Bladder microvascular endothelial cell (primary cell): ENCODE data around the gene OPN1SW. TPM values are rescaled to one million over a fixed set of nuclear protein-coding genes. Genes with fewer than 3 reads are reported as not detected.

Experiments used
- total RNA-seq: library from RNA; depleted of rRNA; stranded (reverse); fragments of >200 nt; gene quantifications from 2 replicates; pipeline ENCODE4 v1.2.3, GENCODE V29; 2014

Gene OPN1SW, protein sequence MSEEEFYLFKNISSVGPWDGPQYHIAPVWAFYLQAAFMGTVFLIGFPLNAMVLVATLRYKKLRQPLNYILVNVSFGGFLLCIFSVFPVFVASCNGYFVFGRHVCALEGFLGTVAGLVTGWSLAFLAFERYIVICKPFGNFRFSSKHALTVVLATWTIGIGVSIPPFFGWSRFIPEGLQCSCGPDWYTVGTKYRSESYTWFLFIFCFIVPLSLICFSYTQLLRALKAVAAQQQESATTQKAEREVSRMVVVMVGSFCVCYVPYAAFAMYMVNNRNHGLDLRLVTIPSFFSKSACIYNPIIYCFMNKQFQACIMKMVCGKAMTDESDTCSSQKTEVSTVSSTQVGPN
- 1.1 TPM in 1 of 2 replicates, not detected in the other for total RNA-seq

DNA sequence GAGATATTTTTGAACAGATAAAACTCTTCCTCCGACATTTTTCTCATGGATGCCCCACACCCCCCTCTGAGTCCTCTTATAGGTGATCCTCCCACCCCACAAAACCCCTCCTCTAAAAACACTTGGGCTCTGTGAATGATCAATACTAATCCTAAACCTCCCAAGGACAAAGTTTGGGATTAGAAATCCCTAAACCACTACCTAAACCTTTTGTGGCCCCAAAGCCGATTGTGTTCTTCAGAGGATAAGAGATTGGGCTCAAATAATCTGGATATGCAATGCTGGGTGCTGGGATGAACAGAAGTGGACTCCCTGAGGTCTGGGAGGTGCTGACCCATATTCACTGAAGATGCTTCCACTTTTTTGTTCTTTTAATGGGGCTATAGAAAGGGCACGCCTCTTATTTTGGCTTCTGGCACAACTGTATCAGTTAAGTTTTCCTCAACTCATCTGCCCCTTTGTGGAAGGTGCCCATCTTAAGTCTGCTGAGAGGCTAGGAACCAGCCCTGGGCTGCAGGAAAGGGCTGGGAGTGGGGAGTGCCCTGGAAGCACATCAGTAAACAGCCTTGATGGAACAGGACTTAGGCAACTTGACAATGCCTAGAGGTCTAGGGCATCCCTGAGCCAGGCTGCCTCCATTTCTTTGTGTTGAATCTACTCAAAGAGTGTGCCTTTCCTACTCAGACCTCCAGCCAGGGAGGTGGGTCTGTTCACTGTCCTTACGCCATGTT, at the start of gene OPN1SW:
OPN1SW (minus strand) TSS at position 51 of the 731 bp plus-strand sequence; CDS start at position 38, 13 bp downstream.

DNA sequence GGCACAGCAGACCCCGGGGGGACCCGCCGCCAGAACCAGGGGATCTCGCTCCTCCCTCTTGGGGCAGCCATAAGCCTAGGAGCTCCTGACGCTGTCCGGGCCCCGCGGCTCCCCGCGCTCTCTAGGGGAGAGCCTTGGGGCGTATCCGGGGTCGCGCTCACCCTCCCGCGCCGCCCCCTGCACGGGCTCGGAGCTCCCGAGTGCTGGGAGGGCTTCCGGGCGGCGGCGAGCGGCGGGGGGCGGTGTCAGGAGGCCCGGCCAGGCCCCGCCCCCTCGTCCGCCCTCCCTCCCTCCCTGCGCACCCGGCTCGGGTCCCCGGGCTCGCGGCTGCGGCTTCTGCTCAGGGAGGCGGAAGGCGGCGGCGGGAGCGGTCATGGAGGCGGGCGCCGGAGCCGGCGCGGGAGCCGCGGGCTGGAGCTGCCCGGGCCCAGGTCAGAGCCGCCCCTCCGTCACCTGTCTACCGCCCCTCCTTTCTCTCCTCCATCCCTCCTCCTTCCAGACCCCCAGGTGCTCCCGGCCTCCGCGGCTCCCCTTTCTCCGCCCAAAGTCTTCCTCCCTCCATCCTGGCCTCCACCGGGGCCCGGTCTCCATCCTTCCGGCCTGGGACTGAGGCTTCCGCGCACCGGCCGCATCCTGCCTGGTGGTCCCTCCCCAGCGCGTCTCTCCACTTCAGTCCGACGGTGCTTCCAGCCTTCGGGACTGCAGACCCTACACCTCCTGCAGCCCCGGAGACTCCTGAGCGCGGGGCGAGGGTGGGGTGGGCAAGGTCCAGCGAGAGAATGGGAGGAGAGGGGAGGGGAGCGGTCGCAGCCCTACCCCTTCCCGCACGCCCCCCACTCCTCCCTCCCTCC, 15.8 kb upstream of the OPN1SW start, which contains the start of gene CCDC136:
CCDC136 (plus strand) TSS at position 848 of the 851 bp plus-strand sequence. CDS start 444 bp downstream, outside the sequence.

DNA sequence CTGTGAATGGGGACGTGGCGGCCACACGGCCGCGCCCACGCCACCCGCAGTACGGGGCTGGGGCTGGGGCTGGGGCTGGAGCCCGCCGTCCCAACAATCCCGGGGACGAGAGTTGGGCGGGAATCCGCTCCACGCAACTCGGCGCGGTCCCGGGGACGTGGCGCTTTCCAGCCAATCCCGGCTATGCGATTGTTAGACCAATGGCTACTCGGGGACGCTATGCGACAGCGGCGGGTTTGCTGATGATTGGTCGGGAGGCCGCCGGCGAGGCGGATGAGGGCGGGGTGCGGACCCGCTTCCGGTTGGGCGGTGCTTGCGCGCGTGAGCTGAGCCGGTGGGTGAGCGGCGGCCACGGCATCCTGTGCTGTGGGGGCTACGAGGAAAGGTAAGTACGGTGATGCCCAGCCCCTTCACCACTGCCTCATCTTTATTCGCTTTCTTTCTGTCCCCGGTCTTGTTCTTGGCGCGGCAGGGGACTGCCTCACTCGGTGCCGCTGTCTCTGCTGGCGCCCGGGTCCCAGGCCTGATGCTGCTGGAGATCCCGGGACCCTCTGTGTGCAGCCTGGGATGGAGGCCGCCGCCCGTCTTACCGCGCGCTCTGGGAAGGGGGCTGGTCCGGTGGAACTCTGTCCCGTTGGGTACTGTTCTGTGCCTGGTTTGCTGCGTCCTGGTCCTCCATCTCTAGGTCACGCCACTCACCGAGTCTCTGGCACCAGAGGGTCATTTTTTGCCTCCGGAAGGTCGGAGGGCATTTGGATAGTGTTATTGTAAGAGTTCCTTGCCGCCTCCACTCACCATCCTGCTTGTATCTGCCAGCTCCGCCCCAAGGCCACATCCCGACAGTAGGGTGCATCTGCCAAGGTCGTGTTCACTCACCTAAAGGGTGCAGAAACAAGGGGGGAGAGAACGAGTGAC, 36.3 kb downstream of the OPN1SW start, which contains the start of gene CALU:
CALU (plus strand) TSS at position 312 of the 915 bp plus-strand sequence. CDS start 9,225 bp downstream, outside the sequence.

Other genes starting within 250 kb of the OPN1SW start
- gene GARIN1A, start 103.5 kb downstream of the OPN1SW start, total RNA-seq = 0.16 and 0.25 TPM in 2 replicates
- 232 and 653 TPM in 2 replicates for gene CALU, start 36.4 kb downstream of the OPN1SW start, total RNA-seq
- 0.49 and 2.1 TPM in 2 replicates for gene CCDC136, start 16.2 kb upstream of the OPN1SW start, total RNA-seq
- 69.6 and 348 TPM in 2 replicates for gene FLNC, start 54.6 kb upstream of the OPN1SW start, total RNA-seq
- gene ATP6V1F, start 87.1 kb upstream of the OPN1SW start, total RNA-seq = 70.9 and 75.5 TPM in 2 replicates
- not detected in 2 replicates for gene KCP, start 134.9 kb upstream of the OPN1SW start, total RNA-seq
- gene IRF5, start 162.1 kb upstream of the OPN1SW start, total RNA-seq = under 0.01 and 0.19 TPM in 2 replicates